Activated T-cell treated with anti-CD3 and anti-CD28 coated beads, Interleukin-2, amount 50 U/mL, for 72 hours (primary cell): ENCODE data around the gene TEAD1. TPM values are rescaled to one million over a fixed set of nuclear protein-coding genes. Genes with fewer than 3 reads are reported as not detected.

Experiments used
- ATAC-seq, 2 donors: fragments of 150-1000 bp; cut with Tn5 transposase; replicated peaks in 1 of 2; 2 replicates each; pipeline ENCODE4 v1.10.0; 2021; ENCODE audit warnings: moderate library complexity in 2 of 2, mild to moderate bottlenecking in 1 of 2
- DNase-seq, 2 donors: peaks; one replicate each; pipeline ENCODE4 v3.0.0; 2021 to 2022; ENCODE audit warnings: mixed read lengths in 1 of 2
- H3K27ac Mint-ChIP-seq: one replicate; pipeline ENCODE4 v1.8.0; 2022; ENCODE audit warnings: mild to moderate bottlenecking, moderate library complexity, mixed read lengths
- H3K27me3 Mint-ChIP-seq: one replicate; pipeline ENCODE4 v1.8.0; 2022; ENCODE audit warnings: low read depth, mixed read lengths
- H3K36me3 Mint-ChIP-seq, 2 donors: one replicate each; pipeline ENCODE4 v1.8.0; 2022; ENCODE audit warnings: mixed read lengths in 2 of 2, mild to moderate bottlenecking in 1 of 2; ENCODE audit not compliant: insufficient read depth in 2 of 2
- H3K4me1 Mint-ChIP-seq: one replicate; pipeline ENCODE4 v1.8.0; 2022; ENCODE audit warnings: low read depth, mixed read lengths
- H3K4me3 Mint-ChIP-seq, 2 donors: one replicate each; pipeline ENCODE4 v1.8.0; 2022; ENCODE audit warnings: mild to moderate bottlenecking in 2 of 2, mixed read lengths in 2 of 2, moderate library complexity in 2 of 2
- H3K9me3 Mint-ChIP-seq, 2 donors: one replicate each; pipeline ENCODE4 v1.8.0; 2022; ENCODE audit warnings: mixed read lengths in 2 of 2
- total RNA-seq, 2 donors: library from RNA; stranded (reverse); gene quantifications; one replicate each; pipeline ENCODE4 v1.2.3, GENCODE V29; 2022

The TEAD1 gene
- total RNA-seq, 2 donors from 2014 or later, result 0.31 to 0.35 TPM

DNA sequence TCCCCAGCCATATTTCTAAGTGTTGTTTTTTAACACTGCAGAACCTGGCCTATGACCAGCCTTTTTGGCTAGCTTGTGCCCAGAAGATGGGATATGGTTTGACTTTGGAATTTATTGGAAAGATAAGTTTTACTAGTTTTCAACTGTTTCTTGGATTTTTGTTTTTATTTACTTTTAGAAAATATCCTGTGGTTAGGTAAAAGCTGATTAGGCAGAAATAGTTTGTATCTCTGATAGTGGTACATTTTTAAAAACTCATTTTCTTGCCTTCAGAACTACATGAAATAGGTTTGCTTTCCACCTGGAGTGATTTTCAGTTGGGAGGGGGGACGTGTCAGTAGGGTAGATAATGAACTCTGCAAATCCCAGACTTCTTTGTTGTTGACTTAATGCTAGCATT lies 243.6 kb downstream of the TEAD1 start:
- no peaks in the 10 kb centered on the region for H3K36me3 Mint-ChIP-seq
- no peak overlapping the region for H3K4me3 Mint-ChIP-seq
- no peak overlapping the region for H3K27ac Mint-ChIP-seq
- ATAC-seq, result no peak
- H3K27me3 Mint-ChIP-seq, result peaks cover 16% of the 10 kb centered on the region
- DNase-seq, result no peak
- no peaks in the 10 kb centered on the region for H3K4me1 Mint-ChIP-seq
- no peaks in the 10 kb centered on the region for H3K9me3 Mint-ChIP-seq

DNA sequence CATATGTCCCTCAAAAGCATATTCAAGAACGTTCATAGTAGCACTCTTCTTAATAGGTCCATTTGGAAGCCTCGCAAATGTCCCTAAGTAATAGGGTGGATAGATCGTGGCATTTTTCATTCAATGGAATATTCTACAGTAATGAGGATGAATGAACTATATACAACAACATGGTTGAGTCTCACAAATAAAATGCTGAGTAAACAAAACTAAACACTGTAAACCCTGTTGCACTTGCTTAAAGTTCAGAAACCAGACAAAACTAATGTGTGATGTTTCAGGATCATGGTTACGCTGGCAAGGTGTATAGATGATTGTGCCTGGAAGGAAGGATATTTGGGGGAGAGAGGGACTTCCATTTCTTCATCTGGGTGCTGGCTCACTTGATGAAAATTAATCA lies 244.4 kb downstream of the TEAD1 start:
- DNase-seq (no peak), ATAC-seq (no peak)
- no peaks in the 10 kb centered on the region for H3K36me3 Mint-ChIP-seq
- no peak overlapping the region for H3K27ac Mint-ChIP-seq
- no peaks in the 10 kb centered on the region for H3K4me1 Mint-ChIP-seq
- H3K27me3 Mint-ChIP-seq, result peaks cover 16% of the 10 kb centered on the region
- H3K4me3 Mint-ChIP-seq, result no peak overlapping the region
- no peaks in the 10 kb centered on the region for H3K9me3 Mint-ChIP-seq

GRCh38 chr11:12922418-12922817 lies 248.2 kb downstream of the TEAD1 start:
- peaks cover 6% of the 10 kb centered on the region for H3K27me3 Mint-ChIP-seq
- H3K9me3 Mint-ChIP-seq, result no peaks in the 10 kb centered on the region
- no peaks in the 10 kb centered on the region for H3K36me3 Mint-ChIP-seq
- H3K4me1 Mint-ChIP-seq, result no peaks in the 10 kb centered on the region
- H3K27ac Mint-ChIP-seq, result no peak overlapping the region
- ATAC-seq, result no peak
- H3K4me3 Mint-ChIP-seq, result no peak overlapping the region
- no peak for DNase-seq

DNA sequence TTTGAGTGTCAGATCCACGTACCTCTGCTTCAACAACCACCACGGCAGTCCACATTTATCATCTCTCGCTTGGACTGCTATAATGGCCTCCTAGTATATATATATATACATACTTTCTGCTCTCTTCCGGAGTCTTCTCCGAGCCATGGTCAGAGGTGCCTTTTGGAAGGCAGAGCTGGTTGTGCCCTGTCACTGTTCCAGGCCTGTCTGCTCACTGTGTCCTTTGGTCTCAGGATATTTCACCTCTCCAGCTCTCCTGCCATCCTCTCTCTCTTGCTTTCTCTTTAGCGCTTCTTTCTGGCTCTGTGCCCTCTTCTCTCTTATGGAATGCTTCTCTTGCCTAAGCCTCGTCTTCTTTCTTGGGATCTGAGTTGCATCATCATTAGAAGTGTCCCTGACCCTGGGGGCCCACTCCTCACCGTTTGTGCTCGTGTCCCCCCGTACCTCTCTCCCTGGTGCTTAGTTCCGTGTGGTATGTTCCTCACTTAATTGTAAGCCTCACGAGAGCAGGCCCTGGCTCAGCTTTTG lies 248.8 kb downstream of the TEAD1 start:
- ATAC-seq, result no peak
- H3K4me1 Mint-ChIP-seq, result no peaks in the 10 kb centered on the region
- H3K36me3 Mint-ChIP-seq, result no peaks in the 10 kb centered on the region

DNA sequence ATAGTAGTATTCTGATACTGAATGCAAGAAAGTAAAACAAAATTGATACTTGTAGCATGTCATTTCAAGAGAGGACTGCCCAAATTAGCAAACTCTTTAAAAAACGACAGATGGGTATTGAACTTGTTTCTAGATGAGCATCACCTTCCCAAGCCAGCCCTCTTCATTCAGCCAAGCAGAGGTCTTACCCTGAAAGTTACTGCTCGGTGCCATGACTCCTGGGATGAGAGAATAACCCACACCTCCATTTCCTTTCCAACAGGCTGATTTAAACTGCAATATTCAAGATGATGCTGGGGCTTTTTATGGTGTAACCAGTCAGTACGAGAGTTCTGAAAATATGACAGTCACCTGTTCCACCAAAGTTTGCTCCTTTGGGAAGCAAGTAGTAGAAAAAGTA lies 250.4 kb downstream of the TEAD1 start:
- no peaks in the 10 kb centered on the region for H3K9me3 Mint-ChIP-seq
- ATAC-seq, result peak in 1 of 2 donors; percentile 78

More for the DNA sequence above, 248.8 kb downstream of the TEAD1 start:
- Mint-ChIP-seq H3K27me3 (peaks cover 6% of the 10 kb centered on the region), H3K27ac (no peak overlapping the region), H3K4me3 (no peak overlapping the region), H3K9me3 (no peaks in the 10 kb centered on the region)
- DNase-seq, result no peak

DNA sequence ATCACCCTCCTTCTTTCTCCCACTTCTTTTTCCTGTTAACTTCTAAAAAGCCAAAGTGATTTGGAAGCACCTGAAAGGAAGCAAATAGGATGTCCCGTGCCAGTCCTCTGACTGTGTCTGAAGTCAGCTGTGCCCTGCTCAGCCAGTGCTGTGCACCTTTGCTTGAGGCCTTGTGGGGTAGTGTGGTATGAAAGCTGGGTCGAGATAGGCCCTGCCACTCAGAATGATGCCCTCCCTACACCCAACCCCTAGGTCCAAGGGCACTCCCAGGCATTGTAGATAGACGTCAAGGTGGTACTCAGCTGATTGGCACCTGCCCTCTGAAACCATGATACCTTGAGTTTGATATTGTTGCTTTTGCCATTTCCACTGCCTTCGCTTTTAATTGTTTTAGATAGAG lies 251.3 kb downstream of the TEAD1 start:
- Mint-ChIP-seq H3K4me1 (no peaks in the 10 kb centered on the region), H3K4me3 (no peak overlapping the region), H3K9me3 (no peaks in the 10 kb centered on the region), H3K36me3 (no peaks in the 10 kb centered on the region), H3K27ac (no peak overlapping the region), H3K27me3 (no peaks in the 10 kb centered on the region)
- DNase-seq, result no peak
- ATAC-seq, result no peak

More for the DNA sequence above, 250.4 kb downstream of the TEAD1 start:
- no peaks in the 10 kb centered on the region for H3K36me3 Mint-ChIP-seq
- no peaks in the 10 kb centered on the region for H3K4me1 Mint-ChIP-seq
- no peaks in the 10 kb centered on the region for H3K27me3 Mint-ChIP-seq
- H3K4me3 Mint-ChIP-seq, result no peak overlapping the region
- DNase-seq, result no peak
- no peak overlapping the region for H3K27ac Mint-ChIP-seq

DNA sequence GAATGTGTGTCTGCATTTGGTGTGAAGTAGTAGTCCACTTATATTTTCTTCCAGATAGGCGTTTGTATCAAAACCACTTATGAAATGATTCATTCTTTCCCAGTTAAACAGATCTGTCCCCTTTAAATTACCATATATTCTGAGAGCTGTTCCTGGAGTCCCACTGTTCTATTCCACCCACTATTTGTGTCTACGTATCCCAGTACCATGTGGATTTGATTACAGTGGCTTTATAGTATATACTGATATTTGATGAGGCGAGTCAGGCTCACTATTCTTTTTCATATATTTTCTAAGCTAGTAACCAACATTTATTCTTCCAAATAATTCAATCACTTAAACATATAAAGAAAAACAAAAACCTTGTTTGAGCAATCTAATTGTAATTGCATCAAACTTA lies 253.0 kb downstream of the TEAD1 start:
- no peaks in the 10 kb centered on the region for H3K9me3 Mint-ChIP-seq
- H3K4me1 Mint-ChIP-seq, result no peaks in the 10 kb centered on the region
- no peak overlapping the region for H3K4me3 Mint-ChIP-seq
- DNase-seq (no peak), ATAC-seq (no peak)
- no peaks in the 10 kb centered on the region for H3K36me3 Mint-ChIP-seq
- H3K27me3 Mint-ChIP-seq, result no peaks in the 10 kb centered on the region
- no peak overlapping the region for H3K27ac Mint-ChIP-seq

GRCh38 chr11:12927886-12928285 lies 253.7 kb downstream of the TEAD1 start:
- no peak for DNase-seq
- Mint-ChIP-seq H3K27ac (no peak overlapping the region), H3K4me3 (no peak overlapping the region), H3K9me3 (no peaks in the 10 kb centered on the region), H3K4me1 (no peaks in the 10 kb centered on the region), H3K27me3 (no peaks in the 10 kb centered on the region), H3K36me3 (no peaks in the 10 kb centered on the region)
- no peak for ATAC-seq

DNA sequence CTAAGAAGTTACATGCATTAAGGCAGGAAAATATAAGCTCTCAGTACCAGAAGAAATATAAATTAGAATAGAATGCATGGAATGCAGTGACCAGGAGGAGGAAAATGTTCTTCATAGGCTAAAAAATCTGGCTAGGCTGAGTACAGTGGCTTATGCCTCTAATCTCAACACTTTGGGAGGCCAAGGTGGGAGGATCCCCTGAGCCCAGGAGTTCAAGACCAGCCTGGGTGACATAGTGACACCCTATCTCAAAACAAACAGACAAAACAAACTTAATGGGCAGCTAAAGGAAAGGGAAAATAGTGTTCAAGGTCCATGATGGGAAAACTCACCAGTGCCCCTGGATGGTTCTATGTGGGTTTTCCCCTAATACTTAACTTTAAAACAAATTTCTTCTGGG lies 256.6 kb downstream of the TEAD1 start:
- no peak for ATAC-seq
- H3K27me3 Mint-ChIP-seq, result peaks cover 4% of the 10 kb centered on the region
- no peak overlapping the region for H3K27ac Mint-ChIP-seq
- H3K36me3 Mint-ChIP-seq, result no peaks in the 10 kb centered on the region
- H3K4me3 Mint-ChIP-seq, result no peak overlapping the region
- DNase-seq, result no peak
- no peaks in the 10 kb centered on the region for H3K4me1 Mint-ChIP-seq
- no peaks in the 10 kb centered on the region for H3K9me3 Mint-ChIP-seq

DNA sequence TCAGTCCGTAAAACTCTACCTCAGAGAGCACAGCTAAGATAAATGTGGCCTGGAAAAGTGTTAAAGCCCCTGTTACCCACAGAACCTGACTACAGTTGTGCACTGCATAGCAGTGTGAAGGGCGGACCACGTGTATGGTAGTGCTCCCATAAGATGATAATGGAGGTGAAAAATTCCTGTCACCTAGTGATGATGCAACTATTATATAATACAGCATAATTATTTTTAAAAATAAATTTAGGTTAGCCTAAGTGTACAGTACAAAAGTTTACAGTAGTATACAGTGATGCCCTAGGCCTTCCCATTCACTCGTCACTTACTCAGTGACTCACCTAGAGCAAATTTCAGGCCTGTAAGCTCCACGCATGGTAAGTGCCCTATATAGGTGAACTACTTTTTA lies 258.3 kb downstream of the TEAD1 start:
- ATAC-seq, result no peak
- no peaks in the 10 kb centered on the region for H3K36me3 Mint-ChIP-seq
- peaks cover 5% of the 10 kb centered on the region for H3K27me3 Mint-ChIP-seq
- no peak overlapping the region for H3K27ac Mint-ChIP-seq
- DNase-seq, result no peak
- H3K4me3 Mint-ChIP-seq, result no peak overlapping the region
- no peaks in the 10 kb centered on the region for H3K9me3 Mint-ChIP-seq
- H3K4me1 Mint-ChIP-seq, result no peaks in the 10 kb centered on the region

DNA sequence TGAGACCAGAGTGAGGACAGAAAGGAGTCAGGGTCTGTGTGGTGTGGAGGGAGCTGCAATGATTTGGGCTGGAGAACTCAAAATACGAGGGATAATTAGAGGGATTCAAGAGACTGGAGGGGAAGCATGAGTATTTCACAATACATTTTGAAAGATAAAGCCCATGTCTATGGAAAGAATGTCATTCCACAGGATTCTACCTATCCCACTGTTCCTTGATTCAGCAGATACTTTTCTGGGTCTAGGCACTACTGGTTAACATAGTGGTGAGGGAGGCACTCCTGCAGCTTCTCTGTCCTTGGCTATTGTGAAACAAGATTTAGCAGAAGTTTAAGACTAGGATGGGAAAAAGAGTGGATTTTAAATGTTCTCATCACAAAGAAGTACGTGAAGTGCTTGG lies 262.0 kb downstream of the TEAD1 start:
- DNase-seq (no peak), ATAC-seq (no peak)
- H3K4me1 Mint-ChIP-seq, result no peaks in the 10 kb centered on the region
- H3K9me3 Mint-ChIP-seq, result no peaks in the 10 kb centered on the region
- no peak overlapping the region for H3K27ac Mint-ChIP-seq
- no peak overlapping the region for H3K4me3 Mint-ChIP-seq
- H3K27me3 Mint-ChIP-seq, result peaks cover 5% of the 10 kb centered on the region
- no peaks in the 10 kb centered on the region for H3K36me3 Mint-ChIP-seq

DNA sequence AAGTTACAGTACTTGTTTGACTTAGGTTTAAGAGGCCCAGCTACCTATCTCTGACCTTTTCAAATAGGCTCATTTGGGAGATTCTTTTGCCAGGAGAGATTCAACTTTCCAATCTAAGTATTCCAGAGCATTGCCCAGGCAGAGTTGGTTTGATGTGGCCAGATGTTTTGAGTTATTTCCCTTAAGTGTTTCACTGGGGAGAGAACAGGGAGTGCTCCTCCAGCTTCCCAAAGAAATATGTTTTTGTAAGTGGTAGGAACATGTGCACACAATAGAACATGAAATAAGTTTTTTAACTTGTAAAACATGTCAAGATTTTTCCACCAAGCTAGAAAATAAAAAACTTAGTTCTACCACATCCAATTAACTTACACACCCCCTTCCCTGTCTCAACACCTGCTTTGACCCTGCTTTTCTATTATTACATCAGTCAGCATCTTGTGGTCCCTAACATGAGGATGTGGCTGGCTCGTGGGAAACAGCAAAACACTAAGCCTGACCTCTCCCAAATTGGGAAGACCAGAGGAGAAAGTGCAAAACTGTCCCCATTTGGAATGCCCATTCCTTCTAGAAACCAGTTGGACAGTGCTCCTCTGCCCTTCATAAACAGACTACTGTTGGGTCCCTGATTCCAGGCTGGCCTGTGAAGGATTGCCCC lies 264.5 kb downstream of the TEAD1 start:
- ATAC-seq (no peak), DNase-seq (no peak)
- H3K4me3 Mint-ChIP-seq, result no peak overlapping the region
- peaks cover 6% of the 10 kb centered on the region for H3K27me3 Mint-ChIP-seq
- no peaks in the 10 kb centered on the region for H3K4me1 Mint-ChIP-seq
- H3K27ac Mint-ChIP-seq, result no peak overlapping the region
- H3K9me3 Mint-ChIP-seq, result no peaks in the 10 kb centered on the region
- no peaks in the 10 kb centered on the region for H3K36me3 Mint-ChIP-seq

- Mint-ChIP-seq H3K27me3 (peaks cover 6% of the 10 kb centered on the region), H3K9me3 (peaks cover 0 to 2% of the 10 kb centered on the region in 2 donors), H3K36me3 (no peaks in the 10 kb centered on the region), H3K27ac (no peak overlapping the region), H3K4me3 (no peak overlapping the region), H3K4me1 (no peaks in the 10 kb centered on the region)
- ATAC-seq (no peak), DNase-seq (no peak)
These were observed 267.4 kb downstream of the TEAD1 start for GRCh38 chr11:12941671-12942070.

DNA sequence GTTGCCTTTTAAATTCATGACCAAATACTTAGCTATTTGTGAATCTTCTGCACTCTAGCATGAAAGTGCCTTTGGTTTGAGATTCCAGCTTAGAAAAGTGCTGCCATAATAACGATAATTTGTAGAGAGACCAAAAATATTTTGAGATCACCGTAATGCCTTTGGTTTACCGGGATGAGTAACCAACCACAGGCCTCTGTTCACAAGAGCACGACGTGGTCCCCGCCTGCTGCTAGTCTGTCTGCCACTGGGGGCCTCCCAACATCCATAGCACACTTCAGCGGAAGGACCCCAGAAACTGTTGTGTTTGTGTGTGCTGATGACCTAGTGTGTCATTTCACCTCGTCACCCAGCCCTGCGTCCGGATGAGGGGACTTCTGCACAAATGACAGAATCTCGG lies 267.9 kb downstream of the TEAD1 start:
- H3K27ac Mint-ChIP-seq, result no peak overlapping the region
- DNase-seq, result no peak
- H3K27me3 Mint-ChIP-seq, result peaks cover 6% of the 10 kb centered on the region
- H3K4me1 Mint-ChIP-seq, result no peaks in the 10 kb centered on the region
- no peak overlapping the region for H3K4me3 Mint-ChIP-seq
- H3K36me3 Mint-ChIP-seq, result no peaks in the 10 kb centered on the region
- no peak for ATAC-seq
- H3K9me3 Mint-ChIP-seq, result peaks cover 0 to 2% of the 10 kb centered on the region in 2 donors
